Mucosa of descending colon (tissue), 3 donors: ENCODE measurements around the gene CERCAM. TPM values are rescaled to one million over a fixed set of nuclear protein-coding genes. Genes with fewer than 3 reads are reported as not detected.

Source experiments
- ATAC-seq: fragments of 200-7000 bp; cut with Tn5 transposase; one replicate; pipeline ENCODE4 v1.9.1; 2020; ENCODE audit warnings: mild to moderate bottlenecking, moderate library complexity
- DNase-seq, 3 donors: peaks; one replicate each; pipeline ENCODE4 v3.0.0-alpha.2; 2020
- H3K36me3 ChIP-seq: fragments of 200-600 bp; one replicate; pipeline ENCODE4 v1.8.0; 2021; ENCODE audit warnings: low read depth, mild to moderate bottlenecking
- H3K4me1 ChIP-seq: fragments of 200-600 bp; one replicate; pipeline ENCODE4 v1.8.0; 2021; ENCODE audit warnings: low read depth, mild to moderate bottlenecking
- H3K4me3 ChIP-seq: fragments of 200-600 bp; one replicate; pipeline ENCODE4 v1.8.0; 2021; ENCODE audit warnings: mild to moderate bottlenecking
- H3K9me3 ChIP-seq: fragments of 200-600 bp; one replicate; pipeline ENCODE4 v1.8.0; 2021; ENCODE audit warnings: mild to moderate bottlenecking
- CTCF ChIP-seq: fragments of 200-600 bp; IDR thresholded peaks from one replicate; pipeline ENCODE4 v1.8.0; 2022; ENCODE audit warnings: antibody characterized with exemption, mild to moderate bottlenecking
- intact Hi-C, 2 donors: fragments of 100-400 bp; cut with DNase I in 1 of 2; cut with micrococcal nuclease in 1 of 2; formaldehyde crosslinking; loops; one replicate each; pipeline versions ENCODE4 v1.11.0 to v1.11.1; 2022; cut with DNase I, micrococcal nuclease
- total RNA-seq, 3 donors: library from RNA; stranded (reverse); fragmentation: NEBNext Ultra II Directional in 2 of 3; extraction: Animal tissue kit (Norgen Biotek cat#: 25700) in 2 of 3; gene quantifications; one replicate each; pipeline versions ENCODE4 v1.2.1 to v1.2.4, GENCODE V29; 2021 to 2023
- donor health status: DM: no; HTN: no; CAD: no; lungs with moderate emphysema.
- donor health status: DM: no; HTN: no; CAD: no.
- donor health status: DM: no; HTN: yes; CAD: no.

The CERCAM gene
- total RNA-seq, 3 donors from 2014 or later = 4.1 to 20.9 (median 11.5) TPM

GRCh38 chr9:128390813-128391711 lies 29.6 kb upstream of the CERCAM start:
- H3K4me1 ChIP-seq = no peaks in the 10 kb centered on the region
- H3K9me3 ChIP-seq = no peaks in the 10 kb centered on the region
- DNase-seq (no peak), ATAC-seq (no peak)
- intact Hi-C loops = no loop called here
- no peak for TF ChIP-seq CTCF
- no peak overlapping the region for H3K4me3 ChIP-seq
- peaks cover 16% of the 10 kb centered on the region for H3K36me3 ChIP-seq

GRCh38 chr9:128391956-128392301 lies 28.7 kb upstream of the CERCAM start:
- no peaks in the 10 kb centered on the region for H3K9me3 ChIP-seq
- TF ChIP-seq CTCF = no peak
- DNase-seq (no peak), ATAC-seq (no peak)
- peaks cover 16% of the 10 kb centered on the region for H3K36me3 ChIP-seq
- intact Hi-C loops = no loop called here
- H3K4me1 ChIP-seq = no peaks in the 10 kb centered on the region
- no peak overlapping the region for H3K4me3 ChIP-seq

GRCh38 chr9:128392302-128393144 lies 28.1 kb upstream of the CERCAM start:
- ATAC-seq (no peak), DNase-seq (no peak)
- no peaks in the 10 kb centered on the region for H3K9me3 ChIP-seq
- H3K4me3 ChIP-seq = no peak overlapping the region
- TF ChIP-seq CTCF = no peak
- H3K36me3 ChIP-seq = peaks cover 15% of the 10 kb centered on the region
- H3K4me1 ChIP-seq = no peaks in the 10 kb centered on the region
- intact Hi-C loops = no loop called here

GRCh38 chr9:128393145-128393775 lies 27.4 kb upstream of the CERCAM start:
- intact Hi-C loops = no loop called here
- TF ChIP-seq CTCF = no peak
- Histone ChIP-seq H3K4me1 (no peaks in the 10 kb centered on the region), H3K36me3 (peaks cover 9% of the 10 kb centered on the region), H3K4me3 (no peak overlapping the region), H3K9me3 (no peaks in the 10 kb centered on the region)
- ATAC-seq = no peak
- DNase-seq = no peak

GRCh38 chr9:128393970-128394369 lies 26.7 kb upstream of the CERCAM start:
- intact Hi-C loops = no loop called here
- no peak for ATAC-seq
- no peak for TF ChIP-seq CTCF
- no peak overlapping the region for H3K4me3 ChIP-seq
- no peaks in the 10 kb centered on the region for H3K9me3 ChIP-seq
- H3K4me1 ChIP-seq = no peaks in the 10 kb centered on the region
- peaks cover 2% of the 10 kb centered on the region for H3K36me3 ChIP-seq
- no peak for DNase-seq
